Stimulated activated naive B cell treated with anti-CD40 and anti-IgM and Interleukin-4, amounts not matched to agents 10 μg/mL and 1 μg/mL and 100 μg/mL, for 72 hours (primary cell): ENCODE results near the gene HHAT.

Experiments
- ATAC-seq, 2 donors: fragments of 150-1000 bp; cut with Tn5 transposase; replicated peaks; 2 replicates each; pipeline ENCODE4 v1.10.0; 2021; ENCODE audit warnings: moderate library complexity in 1 of 2
- DNase-seq: peaks from one replicate; pipeline ENCODE4 v3.0.0; 2021
- H3K27ac Mint-ChIP-seq: one replicate; pipeline ENCODE4 v1.8.0; 2022; ENCODE audit warnings: mild to moderate bottlenecking, mixed read lengths
- H3K27me3 Mint-ChIP-seq, 2 donors: one replicate each; pipeline ENCODE4 v1.8.0; 2022; ENCODE audit warnings: mixed read lengths in 2 of 2
- H3K36me3 Mint-ChIP-seq, 2 donors: one replicate each; pipeline ENCODE4 v1.8.0; 2022; ENCODE audit warnings: mixed read lengths in 2 of 2, mild to moderate bottlenecking in 1 of 2
- H3K4me1 Mint-ChIP-seq, 2 donors: one replicate each; pipeline ENCODE4 v1.8.0; 2022; ENCODE audit warnings: mixed read lengths in 2 of 2, mild to moderate bottlenecking in 1 of 2
- H3K4me3 Mint-ChIP-seq, 2 donors: one replicate each; pipeline ENCODE4 v1.8.0; 2022; ENCODE audit warnings: mild to moderate bottlenecking in 2 of 2, mixed read lengths in 2 of 2, moderate library complexity in 1 of 2
- H3K9me3 Mint-ChIP-seq, 2 donors: one replicate each; pipeline ENCODE4 v1.8.0; 2022; ENCODE audit warnings: mixed read lengths in 2 of 2, mild to moderate bottlenecking in 1 of 2

HHAT gene

GRCh38 chr1:210328746-210329503 is at the start of gene HHAT:
HHAT (plus strand) TSS chr1:210328902; CDS start chr1:210348976, 20,074 bp downstream.
- peaks cover 4 to 7% of the 10 kb centered on the region in 2 donors for H3K9me3 Mint-ChIP-seq
- peak; percentile 76 for DNase-seq
- peak; percentile 76 to 82 for ATAC-seq
- peak within 1 kb of the TSS; percentile 88 to 94 for H3K4me3 Mint-ChIP-seq
- H3K27me3 Mint-ChIP-seq: peaks cover 0 to 7% of the 10 kb centered on the region in 2 donors
- peaks cover 25 to 38% of the 10 kb centered on the region in 2 donors for H3K4me1 Mint-ChIP-seq
- H3K36me3 Mint-ChIP-seq: peaks cover 0 to 5% of the 10 kb centered on the region in 2 donors
- H3K27ac Mint-ChIP-seq: peak within 1 kb of the TSS; percentile 97

DNA sequence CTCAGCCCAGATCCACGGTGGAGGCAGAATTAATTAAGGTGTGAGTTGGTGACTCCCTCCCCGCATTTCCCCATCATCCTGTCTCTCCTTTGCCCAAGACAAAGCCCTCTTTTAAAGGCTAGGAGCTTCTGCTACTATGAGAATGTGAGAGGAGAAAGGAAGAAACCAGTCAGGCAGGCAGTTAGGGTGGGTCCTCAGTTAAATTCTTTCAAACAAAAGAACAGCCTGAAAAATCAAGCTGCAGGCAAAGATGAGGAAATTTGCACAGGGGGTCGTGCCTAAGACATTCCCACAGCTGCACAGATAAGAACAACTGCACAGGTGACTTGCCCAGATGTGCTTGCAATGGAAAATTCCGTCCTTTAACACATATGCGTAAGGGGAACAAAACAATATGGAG is 48.5 kb upstream of the HHAT start:
- Mint-ChIP-seq H3K9me3 (peaks cover 15 to 26% of the 10 kb centered on the region in 2 donors), H3K4me3 (no peak overlapping the region), H3K4me1 (no peaks in the 10 kb centered on the region), H3K27ac (no peak overlapping the region), H3K36me3 (peaks cover 2 to 3% of the 10 kb centered on the region in 2 donors), H3K27me3 (peaks cover 28 to 41% of the 10 kb centered on the region in 2 donors)
- ATAC-seq: no peak
- no peak for DNase-seq

DNA sequence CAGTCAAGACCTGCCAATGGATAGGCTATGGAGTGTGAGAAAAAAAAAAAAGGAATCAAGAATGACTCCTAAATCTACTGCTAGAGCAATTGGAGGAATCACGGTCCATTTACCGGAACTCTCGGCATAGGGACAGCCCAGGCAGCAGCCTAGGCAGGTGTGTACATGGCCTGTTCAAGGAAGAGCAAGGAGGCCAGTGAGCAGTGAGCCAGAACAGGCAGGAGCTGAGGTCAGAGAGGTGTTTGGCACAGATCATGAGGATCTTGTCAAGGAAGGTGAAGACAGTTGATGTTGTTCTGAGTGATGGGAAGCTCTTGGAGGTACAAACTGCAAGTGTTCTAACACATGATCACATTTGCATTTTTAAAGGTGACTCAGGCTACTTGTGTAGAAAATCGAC is 40.6 kb upstream of the HHAT start:
- Mint-ChIP-seq H3K36me3 (no peaks in the 10 kb centered on the region), H3K4me1 (peaks cover 2 to 11% of the 10 kb centered on the region in 2 donors), H3K27me3 (peaks cover 55 to 69% of the 10 kb centered on the region in 2 donors), H3K9me3 (peaks cover 0 to 1% of the 10 kb centered on the region in 2 donors), H3K27ac (no peak overlapping the region), H3K4me3 (no peak overlapping the region)
- DNase-seq (no peak), ATAC-seq (no peak)

DNA sequence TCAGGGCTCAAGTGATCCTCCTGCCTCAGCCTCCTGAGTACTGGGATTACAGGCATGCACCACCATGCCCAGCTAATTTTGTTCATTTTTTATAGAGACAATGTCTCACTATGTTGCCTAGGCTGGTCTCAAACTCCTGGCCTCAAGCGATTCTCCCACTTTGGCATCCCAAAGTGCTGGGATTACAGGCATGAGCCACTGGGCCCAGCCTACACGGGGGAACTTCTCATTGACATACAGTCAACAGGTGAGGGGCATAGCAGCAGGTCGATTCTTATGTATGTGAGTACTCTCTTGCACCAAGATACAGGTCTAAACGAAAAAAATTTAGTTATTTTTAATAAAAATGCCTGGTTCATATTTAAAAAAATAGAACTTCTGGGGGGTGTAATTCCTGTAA is 39.5 kb upstream of the HHAT start:
- H3K27me3 Mint-ChIP-seq: peaks cover 50 to 65% of the 10 kb centered on the region in 2 donors

GRCh38 chr1:210291081-210291764 is 37.5 kb upstream of the HHAT start:
- no peak for ATAC-seq
- no peak overlapping the region for H3K27ac Mint-ChIP-seq
- peaks cover 2 to 11% of the 10 kb centered on the region in 2 donors for H3K4me1 Mint-ChIP-seq
- no peak for DNase-seq
- H3K9me3 Mint-ChIP-seq: peaks cover 0 to 1% of the 10 kb centered on the region in 2 donors
- no peaks in the 10 kb centered on the region for H3K36me3 Mint-ChIP-seq
- peaks cover 54 to 65% of the 10 kb centered on the region in 2 donors for H3K27me3 Mint-ChIP-seq
- H3K4me3 Mint-ChIP-seq: no peak overlapping the region

More for the DNA sequence above, 39.5 kb upstream of the HHAT start:
- Mint-ChIP-seq H3K9me3 (peaks cover 0 to 1% of the 10 kb centered on the region in 2 donors), H3K4me1 (peaks cover 2 to 11% of the 10 kb centered on the region in 2 donors), H3K27ac (no peak overlapping the region), H3K4me3 (no peak overlapping the region), H3K36me3 (no peaks in the 10 kb centered on the region)
- no peak for DNase-seq
- ATAC-seq: no peak

DNA sequence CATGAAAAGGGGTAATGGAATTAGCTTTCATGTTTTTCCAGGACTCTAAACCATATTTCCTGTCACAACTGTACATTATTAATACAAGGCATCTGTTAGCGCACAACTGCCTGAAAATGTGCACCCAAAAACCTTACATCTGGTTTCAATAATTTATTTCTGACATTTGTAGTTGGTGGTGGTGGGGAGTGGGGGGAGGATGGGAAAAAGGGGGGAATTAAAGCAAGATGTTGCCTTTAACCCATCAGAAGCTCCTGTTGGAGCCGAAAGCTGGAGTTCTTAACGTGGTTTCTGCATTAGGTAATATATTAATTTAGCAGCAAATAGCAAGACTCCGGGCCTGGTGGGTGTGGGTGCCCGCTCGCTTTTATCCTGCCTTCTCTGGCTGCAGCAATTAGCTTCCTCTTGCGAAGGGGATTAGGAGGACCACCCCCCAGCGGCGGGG is 36.9 kb upstream of the HHAT start:
- Mint-ChIP-seq H3K36me3 (no peaks in the 10 kb centered on the region), H3K4me1 (peaks cover 2 to 11% of the 10 kb centered on the region in 2 donors), H3K4me3 (peak overlapping the region in 1 of 2 donors; percentile 75), H3K27ac (no peak overlapping the region), H3K9me3 (peaks cover 0 to 1% of the 10 kb centered on the region in 2 donors), H3K27me3 (peaks cover 54 to 66% of the 10 kb centered on the region in 2 donors)
- ATAC-seq: no peak
- DNase-seq: no peak

- ATAC-seq: peak; percentile 77 to 84
- Mint-ChIP-seq H3K27me3 (peaks cover 59 to 71% of the 10 kb centered on the region in 2 donors), H3K4me1 (peaks cover 2 to 11% of the 10 kb centered on the region in 2 donors), H3K9me3 (peaks cover 0 to 1% of the 10 kb centered on the region in 2 donors), H3K4me3 (peak overlapping the region; percentile 57 to 75), H3K27ac (peak overlapping the region; percentile 62), H3K36me3 (no peaks in the 10 kb centered on the region)
- DNase-seq: peak; percentile 18
Observed at GRCh38 chr1:210292231-210292871, 36.4 kb upstream of the HHAT start.

GRCh38 chr1:210293171-210293607 is 35.5 kb upstream of the HHAT start:
- no peak overlapping the region for H3K27ac Mint-ChIP-seq
- H3K4me3 Mint-ChIP-seq: peak overlapping the region in 1 of 2 donors; percentile 75
- no peaks in the 10 kb centered on the region for H3K36me3 Mint-ChIP-seq
- ATAC-seq (no peak), DNase-seq (no peak)
- no peaks in the 10 kb centered on the region for H3K9me3 Mint-ChIP-seq
- H3K27me3 Mint-ChIP-seq: peaks cover 56 to 73% of the 10 kb centered on the region in 2 donors
- H3K4me1 Mint-ChIP-seq: peaks cover 2 to 11% of the 10 kb centered on the region in 2 donors

DNA sequence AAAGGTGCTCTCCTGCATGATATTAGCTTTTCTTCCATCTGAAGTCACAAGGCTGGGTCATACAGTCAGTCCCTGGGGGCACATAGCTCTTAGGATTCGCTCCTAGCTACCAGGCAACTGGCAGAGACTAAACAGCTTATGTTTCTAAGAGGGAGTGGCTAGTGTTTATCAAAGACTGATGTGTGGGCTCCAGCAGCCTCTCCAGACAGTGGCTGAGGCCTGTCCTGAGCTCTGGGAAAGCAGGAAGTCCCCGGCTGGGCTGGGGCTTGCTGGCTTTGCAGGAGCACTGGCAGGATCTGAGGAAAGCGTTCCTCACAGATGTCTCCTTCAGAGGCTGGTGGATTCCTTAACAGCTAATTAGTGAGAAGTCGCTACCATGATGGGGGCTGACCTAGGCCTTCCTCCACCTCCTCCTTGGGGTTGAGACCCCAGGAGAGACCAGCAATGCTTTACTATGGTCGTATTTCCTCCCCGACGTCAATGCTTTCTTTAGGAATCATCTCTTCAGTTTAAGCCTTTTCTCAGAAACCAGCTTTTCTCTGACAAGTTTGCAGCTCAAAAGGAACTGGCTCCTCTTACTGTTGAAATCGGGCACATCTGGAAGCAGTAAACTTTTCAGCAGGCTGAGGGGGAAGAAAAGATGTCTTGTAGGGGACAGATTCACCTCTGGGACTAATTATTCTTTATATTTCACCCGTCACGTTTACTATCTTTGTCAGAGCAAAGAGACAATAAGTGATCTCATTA is 33.5 kb upstream of the HHAT start:
- ATAC-seq (no peak), DNase-seq (no peak)
- Mint-ChIP-seq H3K27ac (no peak overlapping the region), H3K4me3 (no peak overlapping the region), H3K27me3 (peaks cover 54 to 73% of the 10 kb centered on the region in 2 donors), H3K9me3 (no peaks in the 10 kb centered on the region), H3K36me3 (no peaks in the 10 kb centered on the region), H3K4me1 (peaks cover 2 to 11% of the 10 kb centered on the region in 2 donors)

DNA sequence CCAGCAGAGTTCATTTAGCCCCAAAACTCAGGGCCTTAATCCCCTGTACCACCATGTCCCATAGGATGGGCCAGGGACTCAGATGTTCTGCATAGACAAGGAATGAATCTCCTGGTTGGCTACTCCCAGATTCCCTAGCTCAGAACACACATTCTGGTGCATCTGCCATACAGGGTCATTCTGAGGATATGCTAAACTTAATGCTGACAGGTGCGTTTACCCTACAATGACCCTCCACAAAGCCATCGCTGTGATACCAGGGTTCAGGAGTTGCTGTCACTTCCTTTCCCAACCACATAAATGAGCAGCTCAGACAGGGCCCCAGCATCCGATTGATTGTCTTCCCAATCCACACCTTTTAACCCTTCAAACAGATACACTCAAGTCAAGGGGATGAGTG is 32.0 kb upstream of the HHAT start:
- no peak for ATAC-seq
- Mint-ChIP-seq H3K36me3 (no peaks in the 10 kb centered on the region), H3K27me3 (peaks cover 41 to 64% of the 10 kb centered on the region in 2 donors), H3K27ac (no peak overlapping the region), H3K4me1 (peaks cover 2 to 11% of the 10 kb centered on the region in 2 donors), H3K4me3 (no peak overlapping the region), H3K9me3 (no peaks in the 10 kb centered on the region)
- DNase-seq: no peak

DNA sequence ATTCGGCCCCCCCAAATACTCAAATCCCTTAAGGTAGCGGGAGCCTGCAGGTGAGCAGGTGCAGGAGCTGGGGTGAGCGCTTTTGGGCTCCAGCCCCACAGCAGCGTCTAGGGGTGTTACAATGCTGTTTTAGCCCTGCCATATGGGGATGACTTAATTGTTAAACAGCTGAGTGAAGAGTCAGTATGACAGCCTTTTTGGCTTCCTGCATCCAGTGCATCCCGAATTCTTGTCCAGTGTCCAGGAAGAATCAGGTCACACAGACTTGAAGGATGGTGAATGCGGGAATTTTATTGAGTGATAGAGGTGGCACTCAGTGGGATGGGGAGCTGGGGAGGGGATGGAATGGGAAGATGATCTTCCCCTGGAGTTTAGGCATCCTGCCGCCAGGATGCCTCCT is 30.4 kb upstream of the HHAT start:
- Mint-ChIP-seq H3K4me1 (no peaks in the 10 kb centered on the region), H3K9me3 (no peaks in the 10 kb centered on the region), H3K36me3 (no peaks in the 10 kb centered on the region), H3K4me3 (no peak overlapping the region), H3K27me3 (peaks cover 37 to 52% of the 10 kb centered on the region in 2 donors), H3K27ac (no peak overlapping the region)
- DNase-seq (no peak), ATAC-seq (no peak)

DNA sequence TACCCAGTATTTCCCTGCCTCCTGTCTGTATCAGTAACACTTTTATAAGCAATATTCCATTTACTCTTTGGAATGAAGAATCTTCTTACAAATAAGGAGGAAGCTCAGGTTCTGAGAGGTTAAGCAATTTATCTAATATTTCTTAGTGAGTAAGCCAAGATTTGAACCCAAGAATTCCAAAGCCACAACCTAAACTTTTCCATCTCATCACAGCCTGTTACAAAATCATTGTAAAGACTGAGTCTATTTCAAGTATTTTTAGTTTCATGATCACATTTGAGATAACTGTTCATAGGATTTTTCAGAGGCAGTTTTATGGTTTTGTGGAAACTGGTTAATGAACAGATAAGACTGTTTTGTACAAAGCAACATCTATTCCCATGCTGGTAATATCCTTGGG is 29.8 kb upstream of the HHAT start:
- Mint-ChIP-seq H3K27ac (no peak overlapping the region), H3K4me1 (no peaks in the 10 kb centered on the region), H3K4me3 (no peak overlapping the region), H3K36me3 (no peaks in the 10 kb centered on the region), H3K27me3 (peaks cover 35 to 54% of the 10 kb centered on the region in 2 donors), H3K9me3 (no peaks in the 10 kb centered on the region)
- ATAC-seq (no peak), DNase-seq (no peak)

- no peaks in the 10 kb centered on the region for H3K9me3 Mint-ChIP-seq
Observed at GRCh38 chr1:210299501-210299900, 29.2 kb upstream of the HHAT start.

More at GRCh38 chr1:210299501-210299900, 29.2 kb upstream of the HHAT start:
- ATAC-seq (no peak), DNase-seq (no peak)
- Mint-ChIP-seq H3K27me3 (peaks cover 31 to 55% of the 10 kb centered on the region in 2 donors), H3K4me1 (no peaks in the 10 kb centered on the region), H3K36me3 (no peaks in the 10 kb centered on the region), H3K27ac (no peak overlapping the region), H3K4me3 (no peak overlapping the region)
